GM12873 (cell line): Measurements from ENCODE around the gene TUBA3E.

Experiments
- CTCF ChIP-seq: IDR thresholded peaks from 2 replicates; pipeline ENCODE4 v1.5.1; 2012; ENCODE audit warnings: low read depth, mild to moderate bottlenecking, moderate library complexity, low read length, control low read depth; ENCODE audit not compliant: insufficient read depth; ENCODE audit errors: missing control alignments

The TUBA3E gene

GRCh38 chr2:130198343-130198742, at the start of gene TUBA3E:
TUBA3E (minus strand) TSS chr2:130198439; CDS start chr2:130198360, 79 bp downstream.
- no peak for TF ChIP-seq CTCF

- TF ChIP-seq CTCF, result no peak
Measured at GRCh38 chr2:130246430-130246829, 48.2 kb upstream of the TUBA3E start.

- TF ChIP-seq CTCF, result no peak
Measured at GRCh38 chr2:130245976-130246375, 47.7 kb upstream of the TUBA3E start.

- TF ChIP-seq CTCF, result no peak
Measured at GRCh38 chr2:130243359-130243758, 45.1 kb upstream of the TUBA3E start.

- no peak for TF ChIP-seq CTCF
Measured at GRCh38 chr2:130241041-130241707, 42.9 kb upstream of the TUBA3E start.

- TF ChIP-seq CTCF, result no peak
Measured at GRCh38 chr2:130231656-130232055, 33.4 kb upstream of the TUBA3E start.

- TF ChIP-seq CTCF, result no peak
Measured at GRCh38 chr2:130190237-130190636, 8.0 kb downstream of the TUBA3E start.
